ENCODE measurements around the gene TPP1.

The TPP1 gene

DNA sequence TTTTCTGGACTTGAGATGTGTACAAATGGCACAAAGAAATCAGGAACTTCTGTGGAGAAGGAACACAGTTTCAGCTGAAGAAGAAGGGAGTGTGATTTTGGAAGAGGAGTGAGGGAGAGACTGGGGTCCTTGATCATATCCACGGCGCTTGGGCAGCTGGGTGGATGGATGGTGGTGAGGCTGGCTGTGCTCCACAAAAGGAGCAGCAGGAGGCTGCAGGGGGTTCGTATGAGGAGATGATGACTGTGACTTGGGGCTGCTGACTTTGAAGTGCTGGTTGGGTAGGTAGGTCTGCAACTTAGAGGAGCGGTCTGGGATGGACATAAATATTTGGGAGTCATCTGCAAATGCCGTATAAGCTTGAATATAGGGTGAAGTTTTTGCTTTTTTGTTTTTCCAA lies 37.7 kb upstream of the TPP1 start:
- DNase-seq (ENCODE audit: insufficient read length, low spot score) = no peak
- TF ChIP-seq POLR2AphosphoS5 (IDR thresholded peaks at IDR 0.05; ENCODE audit: low read depth, low read length) (no peak), POU2F2 (IDR thresholded peaks at IDR 0.05; ENCODE audit: low read depth, low read length) (no peak), POLR2A (IDR thresholded peaks at IDR 0.05; ENCODE audit: low read depth, low read length) (no peak), SPI1 (IDR thresholded peaks at IDR 0.05; ENCODE audit: low read depth, low read length) (no peak), TAF1 (IDR thresholded peaks at IDR 0.05; ENCODE audit: low read depth, low read length) (no peak), PAX5 (IDR thresholded peaks at IDR 0.05; ENCODE audit: insufficient read depth, low read length, severe bottlenecking) (no peak)
- FAIRE-seq = no peak

DNA sequence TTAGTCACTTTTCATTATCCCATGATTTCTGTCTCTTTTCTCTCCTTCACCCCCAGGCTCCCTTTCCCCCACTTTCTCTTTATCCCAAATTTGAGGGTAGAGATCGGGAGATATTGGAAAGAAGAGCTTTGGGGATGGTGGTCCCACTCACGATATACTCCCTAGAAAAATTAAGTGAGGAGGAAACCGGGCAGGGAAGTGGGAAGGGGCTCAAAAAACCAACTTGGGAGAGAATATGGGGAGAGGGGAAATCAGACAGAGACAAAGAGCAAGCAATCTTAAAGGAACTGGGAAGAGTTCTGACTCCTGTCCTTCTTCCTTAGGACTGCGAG lies 37.3 kb upstream of the TPP1 start:
- FAIRE-seq (no peak), DNase-seq (ENCODE audit: insufficient read length, low spot score) (no peak)
- no peak for TF ChIP-seq POLR2AphosphoS5 (IDR thresholded peaks at IDR 0.05; ENCODE audit: low read depth, low read length)
- TF ChIP-seq PAX5 (IDR thresholded peaks at IDR 0.05; ENCODE audit: insufficient read depth, low read length, severe bottlenecking) = no peak
- TF ChIP-seq TAF1 (IDR thresholded peaks at IDR 0.05; ENCODE audit: low read depth, low read length) = no peak
- TF ChIP-seq SPI1 (IDR thresholded peaks at IDR 0.05; ENCODE audit: low read depth, low read length) = no peak
- TF ChIP-seq POLR2A (IDR thresholded peaks at IDR 0.05; ENCODE audit: low read depth, low read length) = no peak
- TF ChIP-seq POU2F2 (IDR thresholded peaks at IDR 0.05; ENCODE audit: low read depth, low read length) = no peak

DNA sequence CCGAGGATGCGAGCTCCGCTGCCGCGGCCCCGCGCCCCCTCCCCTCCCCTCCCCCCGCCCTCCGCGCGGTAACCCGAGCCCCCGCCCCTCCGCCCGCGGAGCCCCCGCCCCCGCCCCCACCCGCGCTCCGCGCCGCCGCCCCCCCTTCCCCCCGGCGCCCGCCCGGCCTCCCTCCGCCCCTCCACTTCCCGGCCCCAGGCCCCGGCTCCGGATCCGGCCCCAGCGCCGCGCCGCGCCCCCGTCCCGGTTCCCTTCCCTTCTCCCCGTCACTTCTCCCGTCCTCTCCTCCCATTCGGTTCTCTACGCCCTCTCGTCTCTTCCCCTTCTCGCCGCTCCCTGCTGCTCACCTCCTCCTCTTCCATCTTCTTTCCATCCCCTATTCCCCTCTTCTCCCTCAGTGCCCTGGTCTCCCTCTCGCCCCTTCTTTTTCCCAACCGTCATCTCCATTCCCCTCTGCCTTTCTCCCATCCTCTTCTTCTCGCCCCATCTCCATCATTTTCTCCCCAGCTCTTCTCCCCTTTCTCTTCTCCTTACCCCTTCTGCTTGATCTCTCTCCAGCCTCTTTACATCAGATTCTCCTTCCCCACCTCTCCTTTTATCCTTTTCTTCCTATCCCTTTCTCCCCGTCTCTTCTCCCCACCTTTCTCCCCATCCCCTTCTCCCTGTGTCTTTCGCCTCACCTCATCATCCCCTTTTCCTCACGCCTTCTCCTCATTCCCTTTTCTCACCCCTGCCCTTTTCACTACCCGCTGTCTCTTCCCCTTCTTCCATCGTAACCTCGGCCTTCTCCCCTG lies 36.8 kb upstream of the TPP1 start, which contains the start of gene DCHS1:
Gene DCHS1 (minus strand): TSS at position 20 of the 794 bp plus-strand sequence. CDS start 14,196 bp downstream, outside the sequence.
- DNase-seq (ENCODE audit: insufficient read length, low spot score) (no peak), FAIRE-seq (no peak)
- TF ChIP-seq TAF1 (IDR thresholded peaks at IDR 0.05; ENCODE audit: low read depth, low read length) = no peak
- no peak for TF ChIP-seq POU2F2 (IDR thresholded peaks at IDR 0.05; ENCODE audit: low read depth, low read length)
- TF ChIP-seq POLR2AphosphoS5 (IDR thresholded peaks at IDR 0.05; ENCODE audit: low read depth, low read length) = no peak
- TF ChIP-seq PAX5 (IDR thresholded peaks at IDR 0.05; ENCODE audit: insufficient read depth, low read length, severe bottlenecking) = no peak
- no peak for TF ChIP-seq POLR2A (IDR thresholded peaks at IDR 0.05; ENCODE audit: low read depth, low read length)
- no peak for TF ChIP-seq SPI1 (IDR thresholded peaks at IDR 0.05; ENCODE audit: low read depth, low read length)

- FAIRE-seq = peak; percentile 80
- DNase-seq (ENCODE audit: insufficient read length, low spot score) = no peak
- no peak for TF ChIP-seq POLR2AphosphoS5 (IDR thresholded peaks at IDR 0.05; ENCODE audit: low read depth, low read length)
- TF ChIP-seq TAF1 (IDR thresholded peaks at IDR 0.05; ENCODE audit: low read depth, low read length) = no peak
- no peak for TF ChIP-seq PAX5 (IDR thresholded peaks at IDR 0.05; ENCODE audit: insufficient read depth, low read length, severe bottlenecking)
- TF ChIP-seq SPI1 (IDR thresholded peaks at IDR 0.05; ENCODE audit: low read depth, low read length) = no peak
Observed at GRCh38 chr11:6655020-6655789, 36.0 kb upstream of the TPP1 start.

DNA sequence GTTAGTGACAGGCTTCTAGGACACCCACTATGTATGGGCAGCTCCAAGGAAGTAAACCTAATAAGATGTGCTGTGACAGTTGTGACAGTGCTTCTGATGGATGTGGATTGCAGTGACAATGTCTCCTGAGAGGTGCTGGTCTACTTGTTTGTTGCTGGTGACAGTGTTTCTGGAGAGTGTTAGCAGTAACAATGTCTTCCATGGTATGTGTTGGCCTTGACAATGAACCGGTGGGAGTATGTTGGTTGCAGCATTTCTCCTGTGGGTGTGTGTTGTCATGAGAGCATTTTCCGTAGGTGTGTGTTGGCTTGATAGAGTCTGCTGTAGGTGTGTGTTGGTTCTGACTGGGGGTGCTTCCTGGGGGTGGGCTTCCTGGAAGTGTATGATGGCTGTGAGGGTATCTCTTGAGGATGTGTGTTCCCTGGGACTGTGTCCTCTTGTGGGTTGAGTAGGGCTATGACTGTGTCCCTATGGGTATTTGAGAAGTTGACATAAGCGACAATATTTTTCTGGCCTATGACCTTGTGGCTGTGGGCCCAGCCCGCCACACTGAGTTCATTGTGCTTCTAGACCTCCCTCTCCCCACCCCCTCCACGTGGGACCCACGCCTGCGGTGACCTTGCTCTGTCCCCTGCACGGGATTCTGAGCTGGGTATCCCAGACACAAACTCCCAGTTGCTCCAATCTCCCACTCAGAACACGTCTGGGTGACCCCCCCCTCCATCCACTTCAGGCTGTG lies 35.2 kb upstream of the TPP1 start:
- FAIRE-seq = peak; percentile 78
- no peak for DNase-seq (ENCODE audit: insufficient read length, low spot score)
- TF ChIP-seq SPI1 (IDR thresholded peaks at IDR 0.05; ENCODE audit: low read depth, low read length) (no peak), PAX5 (IDR thresholded peaks at IDR 0.05; ENCODE audit: insufficient read depth, low read length, severe bottlenecking) (no peak), POU2F2 (IDR thresholded peaks at IDR 0.05; ENCODE audit: low read depth, low read length) (no peak), POLR2A (IDR thresholded peaks at IDR 0.05; ENCODE audit: low read depth, low read length) (no peak), TAF1 (IDR thresholded peaks at IDR 0.05; ENCODE audit: low read depth, low read length) (no peak), POLR2AphosphoS5 (IDR thresholded peaks at IDR 0.05; ENCODE audit: low read depth, low read length) (no peak)

DNA sequence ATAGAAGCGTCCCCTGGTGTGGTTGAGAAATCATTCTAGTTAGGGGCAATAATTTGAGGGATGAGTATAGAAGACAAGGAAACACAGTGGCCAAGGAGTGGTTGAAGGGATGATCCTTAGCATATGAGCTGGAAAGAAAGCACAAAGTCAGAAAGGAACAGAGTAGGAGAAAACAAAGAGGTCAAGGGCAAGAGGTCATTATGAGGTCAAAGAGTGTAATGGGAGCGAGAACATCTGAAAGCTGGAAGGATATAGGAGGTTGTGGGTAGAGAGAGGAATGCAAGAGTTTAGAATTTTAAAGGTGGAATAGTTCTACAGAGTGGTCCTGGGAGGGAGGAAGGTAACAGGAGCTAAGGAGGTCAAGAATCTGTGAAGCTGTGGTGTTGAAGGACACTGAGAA lies 34.4 kb upstream of the TPP1 start:
- DNase-seq (ENCODE audit: insufficient read length, low spot score) (no peak), FAIRE-seq (no peak)
- TF ChIP-seq POLR2AphosphoS5 (IDR thresholded peaks at IDR 0.05; ENCODE audit: low read depth, low read length) = no peak
- no peak for TF ChIP-seq POU2F2 (IDR thresholded peaks at IDR 0.05; ENCODE audit: low read depth, low read length)
- no peak for TF ChIP-seq POLR2A (IDR thresholded peaks at IDR 0.05; ENCODE audit: low read depth, low read length)
- no peak for TF ChIP-seq SPI1 (IDR thresholded peaks at IDR 0.05; ENCODE audit: low read depth, low read length)
- no peak for TF ChIP-seq TAF1 (IDR thresholded peaks at IDR 0.05; ENCODE audit: low read depth, low read length)
- no peak for TF ChIP-seq PAX5 (IDR thresholded peaks at IDR 0.05; ENCODE audit: insufficient read depth, low read length, severe bottlenecking)

DNA sequence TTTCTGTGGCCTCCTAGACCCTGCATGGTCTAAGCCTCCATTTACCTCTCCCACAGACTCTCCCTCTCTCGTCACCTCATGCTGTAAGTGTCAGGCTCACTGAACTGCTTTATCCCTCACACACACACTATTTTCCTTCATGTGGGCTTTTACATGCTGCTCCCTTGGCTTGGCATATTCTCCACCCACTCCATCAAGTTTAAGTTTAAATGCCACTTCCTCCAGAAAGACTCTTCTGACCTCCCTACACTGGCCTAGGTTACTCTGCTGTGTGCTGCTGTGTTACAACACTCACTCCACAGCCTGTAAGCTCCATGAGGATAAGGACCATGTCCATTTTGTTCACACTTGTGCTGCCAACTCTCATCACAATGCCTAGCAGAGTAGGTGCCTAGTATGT lies 33.9 kb upstream of the TPP1 start:
- no peak for FAIRE-seq
- TF ChIP-seq PAX5 (IDR thresholded peaks at IDR 0.05; ENCODE audit: insufficient read depth, low read length, severe bottlenecking) (no peak), SPI1 (IDR thresholded peaks at IDR 0.05; ENCODE audit: low read depth, low read length) (no peak), POLR2AphosphoS5 (IDR thresholded peaks at IDR 0.05; ENCODE audit: low read depth, low read length) (no peak)
- DNase-seq (ENCODE audit: insufficient read length, low spot score) = no peak

- TF ChIP-seq POLR2A (IDR thresholded peaks at IDR 0.05; ENCODE audit: low read depth, low read length) = no peak
- TF ChIP-seq POLR2AphosphoS5 (IDR thresholded peaks at IDR 0.05; ENCODE audit: low read depth, low read length) = no peak
- no peak for TF ChIP-seq TAF1 (IDR thresholded peaks at IDR 0.05; ENCODE audit: low read depth, low read length)
- no peak for TF ChIP-seq POU2F2 (IDR thresholded peaks at IDR 0.05; ENCODE audit: low read depth, low read length)
- TF ChIP-seq PAX5 (IDR thresholded peaks at IDR 0.05; ENCODE audit: insufficient read depth, low read length, severe bottlenecking) = no peak
- TF ChIP-seq SPI1 (IDR thresholded peaks at IDR 0.05; ENCODE audit: low read depth, low read length) = no peak
- DNase-seq (ENCODE audit: insufficient read length, low spot score) (no peak), FAIRE-seq (no peak)
Observed at GRCh38 chr11:6652182-6652581, 33.0 kb upstream of the TPP1 start.

DNA sequence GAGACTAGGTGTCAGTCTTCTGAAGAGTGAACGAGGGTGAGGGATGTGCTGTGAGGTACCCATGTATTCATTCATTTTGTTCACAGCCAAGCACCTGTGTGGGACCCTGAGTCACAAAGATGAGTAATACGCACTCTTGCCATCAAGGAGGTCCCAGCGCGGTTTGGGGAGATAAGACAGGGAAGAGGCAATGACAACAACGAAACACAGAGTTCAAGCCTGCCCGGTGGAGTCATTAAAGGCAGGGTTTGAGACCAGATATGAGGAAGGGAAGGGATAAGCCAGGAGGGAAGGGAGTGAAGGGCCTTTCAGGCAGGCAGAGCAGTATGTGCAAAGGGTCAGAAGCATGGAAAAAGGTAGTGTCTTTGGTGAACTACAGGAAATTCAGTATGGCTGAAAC lies 31.8 kb upstream of the TPP1 start:
- TF ChIP-seq POLR2A (IDR thresholded peaks at IDR 0.05; ENCODE audit: low read depth, low read length) (no peak), POLR2AphosphoS5 (IDR thresholded peaks at IDR 0.05; ENCODE audit: low read depth, low read length) (no peak), TAF1 (IDR thresholded peaks at IDR 0.05; ENCODE audit: low read depth, low read length) (no peak), POU2F2 (IDR thresholded peaks at IDR 0.05; ENCODE audit: low read depth, low read length) (no peak), SPI1 (IDR thresholded peaks at IDR 0.05; ENCODE audit: low read depth, low read length) (no peak), PAX5 (IDR thresholded peaks at IDR 0.05; ENCODE audit: insufficient read depth, low read length, severe bottlenecking) (no peak)
- FAIRE-seq = no peak
- DNase-seq (ENCODE audit: insufficient read length, low spot score) = no peak

Measured in GM12891 (cell line).